Measurements from ENCODE around the gene HIPK2.

HIPK2 gene

DNA sequence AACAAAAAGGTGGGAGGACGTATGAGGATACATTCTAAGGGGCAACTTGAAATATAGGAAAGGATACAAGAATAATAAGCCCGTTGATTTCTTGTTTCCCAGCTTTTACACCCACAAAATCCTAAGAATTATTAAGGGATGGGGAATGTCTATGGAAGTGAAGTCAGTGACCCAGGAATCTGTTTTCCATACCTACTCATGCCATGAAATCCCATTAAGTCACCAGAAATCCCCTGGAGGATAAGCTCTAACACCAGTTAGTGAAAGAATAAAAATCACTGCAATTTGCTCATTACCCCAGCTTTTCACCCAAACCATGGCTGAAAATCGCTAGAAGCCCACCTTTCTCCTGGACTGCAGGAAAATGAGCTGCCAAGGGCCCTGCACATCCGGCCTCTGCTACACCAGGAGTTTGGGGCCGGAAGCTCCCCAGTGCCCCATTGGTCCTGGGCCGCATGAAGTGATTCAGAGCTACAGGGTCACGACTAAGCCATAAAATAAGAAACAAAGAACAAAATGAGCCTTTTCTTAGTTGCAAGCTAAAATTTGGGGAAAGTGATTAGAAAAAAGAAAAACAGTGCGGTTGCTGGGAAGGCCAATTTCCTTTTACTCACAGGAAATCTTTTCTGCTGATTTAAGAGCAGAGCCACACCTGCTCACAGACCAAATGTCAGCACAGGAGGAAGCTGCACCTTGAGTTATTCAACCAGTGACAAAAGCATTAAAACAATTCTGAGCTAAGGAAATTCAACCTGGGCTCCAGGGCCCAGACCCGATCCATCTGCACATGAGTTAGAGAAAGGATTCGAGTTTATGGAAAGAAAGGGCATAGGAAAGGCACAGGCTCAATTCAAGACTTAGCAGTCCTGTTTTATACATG, 40.3 kb downstream of the HIPK2 start:
- H3K9me3 ChIP-seq (ENCODE audit: insufficient read depth, low read length, severe bottlenecking): no peaks in the 10 kb centered on the region
- H2AFZ ChIP-seq (ENCODE audit: low read depth, low read length): no peak overlapping the region
- no peak overlapping the region for H3K4me2 ChIP-seq (ENCODE audit: insufficient read depth, low read length)
- H3K9ac ChIP-seq (ENCODE audit: low read depth, low read length): no peak overlapping the region
- no peak overlapping the region for H3K27ac ChIP-seq (ENCODE audit: low read length)
- H3K4me3 ChIP-seq (ENCODE audit: low read depth in 1 of 2, low read length in 2 of 2): no peak overlapping the region
- H3K79me2 ChIP-seq (ENCODE audit: insufficient read depth, low read length): no peaks in the 10 kb centered on the region
- TF ChIP-seq, protein P1, sequence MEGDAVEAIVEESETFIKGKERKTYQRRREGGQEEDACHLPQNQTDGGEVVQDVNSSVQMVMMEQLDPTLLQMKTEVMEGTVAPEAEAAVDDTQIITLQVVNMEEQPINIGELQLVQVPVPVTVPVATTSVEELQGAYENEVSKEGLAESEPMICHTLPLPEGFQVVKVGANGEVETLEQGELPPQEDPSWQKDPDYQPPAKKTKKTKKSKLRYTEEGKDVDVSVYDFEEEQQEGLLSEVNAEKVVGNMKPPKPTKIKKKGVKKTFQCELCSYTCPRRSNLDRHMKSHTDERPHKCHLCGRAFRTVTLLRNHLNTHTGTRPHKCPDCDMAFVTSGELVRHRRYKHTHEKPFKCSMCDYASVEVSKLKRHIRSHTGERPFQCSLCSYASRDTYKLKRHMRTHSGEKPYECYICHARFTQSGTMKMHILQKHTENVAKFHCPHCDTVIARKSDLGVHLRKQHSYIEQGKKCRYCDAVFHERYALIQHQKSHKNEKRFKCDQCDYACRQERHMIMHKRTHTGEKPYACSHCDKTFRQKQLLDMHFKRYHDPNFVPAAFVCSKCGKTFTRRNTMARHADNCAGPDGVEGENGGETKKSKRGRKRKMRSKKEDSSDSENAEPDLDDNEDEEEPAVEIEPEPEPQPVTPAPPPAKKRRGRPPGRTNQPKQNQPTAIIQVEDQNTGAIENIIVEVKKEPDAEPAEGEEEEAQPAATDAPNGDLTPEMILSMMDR (IDR thresholded peaks at IDR 0.05; ENCODE audit: borderline replicate concordance, extremely low read depth, low read length, poor library complexity, severe bottlenecking): no peak
- TF ChIP-seq EZH2 (IDR thresholded peaks at IDR 0.05; ENCODE audit: borderline replicate concordance, low read depth, low read length, severe bottlenecking): no peak
- H3K36me3 ChIP-seq (ENCODE audit: insufficient read depth, low read length): no peaks in the 10 kb centered on the region
- H3K27me3 ChIP-seq (ENCODE audit: insufficient read depth, low read length, poor library complexity): no peaks in the 10 kb centered on the region
- H3K4me1 ChIP-seq (ENCODE audit: insufficient read depth, low read length): no peaks in the 10 kb centered on the region
- ATAC-seq (ENCODE audit: insufficient read depth, low read depth) (no peak), DNase-seq (no peak)
- H4K20me1 ChIP-seq (ENCODE audit: insufficient read depth, low read length): peaks cover 5% of the 10 kb centered on the region

DNA sequence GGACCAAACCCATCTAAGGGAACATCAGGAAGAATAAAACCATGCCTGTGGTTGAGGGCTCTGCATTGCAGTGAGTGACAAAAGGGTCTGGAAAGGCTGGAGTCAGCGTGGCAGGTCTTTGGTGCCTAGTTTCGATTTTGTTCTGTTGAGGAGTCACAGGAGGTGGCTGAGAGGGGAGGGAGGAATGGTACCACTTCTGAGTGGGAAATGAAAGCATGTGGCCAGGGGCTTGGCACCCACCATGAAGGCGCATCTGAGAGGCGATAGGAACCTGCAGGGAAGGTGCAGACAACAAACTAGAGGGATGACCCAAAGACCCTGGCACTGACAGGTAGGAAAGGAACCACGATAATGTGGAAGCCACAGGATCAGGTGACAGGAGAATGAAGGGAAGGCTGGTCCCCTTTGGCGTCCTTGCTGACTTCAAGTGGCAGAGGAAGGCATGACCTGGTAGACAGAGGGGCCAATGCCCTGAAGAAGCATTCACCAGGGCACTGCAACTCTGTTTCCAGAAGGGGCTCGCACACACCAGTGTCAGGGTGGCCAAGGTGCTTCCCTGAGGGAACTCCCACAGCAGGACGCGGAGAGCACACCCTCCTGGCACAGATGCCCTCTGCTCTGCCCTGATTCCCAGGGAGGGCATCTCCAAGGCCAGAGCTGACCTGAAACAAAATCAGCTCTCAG, 41.7 kb downstream of the HIPK2 start:
- H3K9me3 ChIP-seq (ENCODE audit: insufficient read depth, low read length, severe bottlenecking): no peaks in the 10 kb centered on the region
- H4K20me1 ChIP-seq (ENCODE audit: insufficient read depth, low read length): peaks cover 5% of the 10 kb centered on the region
- H3K4me1 ChIP-seq (ENCODE audit: insufficient read depth, low read length): no peaks in the 10 kb centered on the region
- no peak overlapping the region for H3K4me2 ChIP-seq (ENCODE audit: insufficient read depth, low read length)
- no peak for TF ChIP-seq EZH2 (IDR thresholded peaks at IDR 0.05; ENCODE audit: borderline replicate concordance, low read depth, low read length, severe bottlenecking)
- TF ChIP-seq, protein P1 (IDR thresholded peaks at IDR 0.05; ENCODE audit: borderline replicate concordance, extremely low read depth, low read length, poor library complexity, severe bottlenecking): no peak
- DNase-seq (no peak), ATAC-seq (ENCODE audit: insufficient read depth, low read depth) (peak; percentile 68)
- no peaks in the 10 kb centered on the region for H3K27me3 ChIP-seq (ENCODE audit: insufficient read depth, low read length, poor library complexity)
- H3K9ac ChIP-seq (ENCODE audit: low read depth, low read length): no peak overlapping the region
- no peak overlapping the region for H3K27ac ChIP-seq (ENCODE audit: low read length)
- H3K36me3 ChIP-seq (ENCODE audit: insufficient read depth, low read length): no peaks in the 10 kb centered on the region
- no peaks in the 10 kb centered on the region for H3K79me2 ChIP-seq (ENCODE audit: insufficient read depth, low read length)
- H2AFZ ChIP-seq (ENCODE audit: low read depth, low read length): no peak overlapping the region
- no peak overlapping the region for H3K4me3 ChIP-seq (ENCODE audit: low read depth in 1 of 2, low read length in 2 of 2)

DNA sequence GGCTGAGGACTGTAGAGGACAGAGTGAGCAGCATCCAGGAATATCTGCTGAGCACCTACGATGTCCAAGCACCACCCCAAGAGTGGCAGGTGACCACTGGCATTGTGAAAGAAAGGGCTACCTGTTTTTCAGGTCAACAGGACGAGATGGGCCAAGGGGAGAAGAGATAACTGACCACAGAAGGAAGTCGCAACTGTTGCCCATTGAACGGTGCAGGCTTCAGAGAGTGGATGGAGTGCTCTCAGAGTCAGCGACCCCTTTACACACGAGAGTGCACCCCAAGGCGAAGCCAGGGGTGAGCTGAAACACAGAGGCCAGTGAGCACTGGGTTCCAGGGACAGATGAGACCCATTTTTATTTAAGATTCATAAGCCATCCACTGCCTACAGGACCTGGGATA, 42.3 kb downstream of the HIPK2 start:
- Histone ChIP-seq H3K4me2 (ENCODE audit: insufficient read depth, low read length) (no peak overlapping the region), H3K27ac (ENCODE audit: low read length) (no peak overlapping the region), H3K27me3 (ENCODE audit: insufficient read depth, low read length, poor library complexity) (no peaks in the 10 kb centered on the region), H3K4me3 (ENCODE audit: low read depth in 1 of 2, low read length in 2 of 2) (no peak overlapping the region), H4K20me1 (ENCODE audit: insufficient read depth, low read length) (peaks cover 5% of the 10 kb centered on the region), H3K9me3 (ENCODE audit: insufficient read depth, low read length, severe bottlenecking) (no peaks in the 10 kb centered on the region), H3K36me3 (ENCODE audit: insufficient read depth, low read length) (no peaks in the 10 kb centered on the region), H3K79me2 (ENCODE audit: insufficient read depth, low read length) (no peaks in the 10 kb centered on the region), H3K9ac (ENCODE audit: low read depth, low read length) (no peak overlapping the region), H2AFZ (ENCODE audit: low read depth, low read length) (no peak overlapping the region), H3K4me1 (ENCODE audit: insufficient read depth, low read length) (no peaks in the 10 kb centered on the region)
- no peak for DNase-seq
- TF ChIP-seq, protein P1 (IDR thresholded peaks at IDR 0.05; ENCODE audit: borderline replicate concordance, extremely low read depth, low read length, poor library complexity, severe bottlenecking): no peak
- no peak for TF ChIP-seq EZH2 (IDR thresholded peaks at IDR 0.05; ENCODE audit: borderline replicate concordance, low read depth, low read length, severe bottlenecking)
- ATAC-seq (ENCODE audit: insufficient read depth, low read depth): no peak

Measured in DND-41 (cell line).